GM21360 (cell line): ENCODE data around the gene ATE1.
"Not testable (repeated sequence)": the region's sequence is repeated elsewhere in the genome, so short reads cannot be mapped to it uniquely, and the experiment has no call there.

Source experiments
- ATAC-seq: cut with Tn5 transposase; IDR thresholded peaks from one replicate; pipeline ENCODE4 v1.9.1; 2021; ENCODE audit warnings: mild to moderate bottlenecking, moderate library complexity; ENCODE audit not compliant: unreplicated experiment

The ATE1 gene

DNA sequence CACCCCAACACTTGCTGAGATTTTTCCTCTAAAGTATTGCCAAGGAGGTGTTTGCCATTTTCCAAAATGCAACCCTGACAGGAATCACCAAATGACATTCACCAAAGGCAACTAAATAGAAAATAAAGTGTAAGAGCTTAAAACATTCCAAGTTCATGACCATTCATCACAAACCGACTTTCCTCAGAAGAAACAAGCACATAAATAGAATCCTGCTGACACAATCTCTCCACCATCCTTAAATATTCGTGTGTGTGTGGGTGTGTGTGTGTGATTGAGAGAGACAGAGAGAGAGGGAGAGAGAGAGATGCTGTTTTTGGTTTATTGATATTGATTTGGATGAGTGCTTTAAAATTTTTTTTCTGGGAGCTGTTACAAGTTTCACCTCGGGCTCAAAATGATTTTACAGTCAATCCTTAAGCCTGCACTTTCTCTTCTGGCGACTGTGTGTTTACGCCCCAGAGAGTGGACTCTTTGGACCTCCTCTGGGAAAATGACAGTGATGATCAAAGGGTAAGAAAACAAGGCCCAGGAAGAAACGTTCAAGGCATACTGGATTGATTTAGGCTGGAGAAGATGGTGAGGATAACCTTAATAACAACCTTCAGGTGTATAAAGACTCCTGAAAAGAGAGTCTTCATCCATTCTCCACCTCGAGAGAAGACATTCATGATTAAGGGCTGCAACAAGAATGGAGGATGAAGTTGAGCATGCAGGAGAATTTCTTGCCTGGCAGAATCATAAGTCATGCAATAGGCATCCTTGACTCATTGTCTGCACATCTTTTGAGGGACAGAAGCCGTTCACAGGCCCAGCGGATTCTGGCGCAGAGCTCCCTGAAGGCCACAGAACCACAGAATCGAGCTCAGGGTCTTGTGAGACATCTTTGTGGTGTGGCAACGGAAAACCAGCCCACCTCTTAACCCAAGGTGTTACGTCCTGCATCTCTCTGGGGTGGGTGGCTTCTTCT is 225.2 kb downstream of the ATE1 start:
- ATAC-seq = no peak

DNA sequence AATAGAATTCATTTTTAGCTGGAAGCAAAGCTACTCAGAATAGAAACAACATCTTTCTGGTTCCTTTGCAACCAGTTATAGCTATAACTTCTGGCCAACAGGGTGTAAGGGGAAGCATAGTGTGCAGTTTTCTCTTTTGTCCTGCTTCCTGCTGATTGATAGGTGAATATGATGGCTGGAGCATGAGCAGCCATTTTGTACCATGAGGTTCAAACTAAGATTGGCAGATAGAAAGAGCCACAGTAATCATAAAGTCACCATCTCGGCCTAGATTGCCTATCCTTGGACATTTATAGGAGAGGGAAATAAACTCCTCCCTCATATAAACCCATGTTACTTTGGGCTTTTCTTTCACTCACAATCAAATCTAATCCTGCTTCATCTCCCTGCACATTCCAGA is 227.4 kb downstream of the ATE1 start:
- no peak for ATAC-seq

DNA sequence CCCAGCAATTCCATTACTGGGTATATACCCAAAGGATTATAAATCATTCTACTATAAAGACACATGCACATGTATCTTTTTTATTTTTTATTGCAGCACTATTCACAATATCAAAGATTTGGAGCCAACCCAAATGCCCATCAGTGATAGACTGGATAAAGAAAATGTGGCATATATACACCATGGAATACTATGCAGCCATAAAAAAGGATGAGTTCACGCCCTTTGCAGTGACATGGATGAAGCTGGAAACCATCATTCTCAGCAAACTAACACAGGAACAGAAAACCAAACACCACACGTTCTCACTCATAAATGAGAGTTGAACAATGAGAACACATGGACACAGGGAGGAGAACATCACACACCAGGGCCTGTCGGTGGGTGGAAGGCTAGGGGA is 228.1 kb downstream of the ATE1 start:
- not testable (repeated sequence) for ATAC-seq

DNA sequence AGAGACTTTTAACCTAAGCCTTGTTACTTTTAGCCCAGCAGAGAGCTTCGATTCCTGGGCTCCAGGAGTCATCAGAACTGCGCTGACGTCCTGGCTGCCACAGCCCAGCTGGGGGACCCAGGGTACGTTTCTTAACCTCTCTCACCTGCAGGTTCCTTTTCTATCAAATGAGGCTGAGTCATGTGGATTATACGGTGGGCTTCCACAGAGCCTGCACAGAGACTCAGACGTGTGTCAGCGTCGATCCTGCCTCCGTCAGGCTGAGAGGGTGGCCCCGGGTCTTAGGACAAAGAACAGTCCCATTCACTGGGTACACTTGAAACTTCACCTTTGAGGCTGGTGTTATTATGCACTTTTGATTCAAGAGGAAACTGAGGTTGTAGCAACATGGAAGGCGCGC is 228.9 kb downstream of the ATE1 start:
- no peak for ATAC-seq

DNA sequence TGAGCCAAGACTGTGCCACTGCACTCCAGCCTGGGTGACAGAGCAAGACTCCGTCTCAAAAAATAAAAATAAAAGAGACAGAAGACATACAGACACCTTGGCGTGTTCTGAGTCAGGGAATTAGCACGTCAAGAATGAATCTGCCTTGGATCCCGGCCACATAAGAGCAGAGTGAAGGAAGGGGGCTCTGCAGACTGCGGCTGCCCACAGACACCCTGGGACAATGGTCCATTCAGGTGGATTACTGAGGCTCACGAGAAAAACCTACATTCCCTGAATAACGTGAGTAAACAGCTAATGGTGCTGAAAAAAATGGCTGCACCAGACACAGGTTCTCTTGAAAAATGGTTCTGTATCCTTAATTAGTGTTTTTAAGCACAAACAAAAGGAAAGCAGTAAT is 229.5 kb downstream of the ATE1 start:
- no peak for ATAC-seq

DNA sequence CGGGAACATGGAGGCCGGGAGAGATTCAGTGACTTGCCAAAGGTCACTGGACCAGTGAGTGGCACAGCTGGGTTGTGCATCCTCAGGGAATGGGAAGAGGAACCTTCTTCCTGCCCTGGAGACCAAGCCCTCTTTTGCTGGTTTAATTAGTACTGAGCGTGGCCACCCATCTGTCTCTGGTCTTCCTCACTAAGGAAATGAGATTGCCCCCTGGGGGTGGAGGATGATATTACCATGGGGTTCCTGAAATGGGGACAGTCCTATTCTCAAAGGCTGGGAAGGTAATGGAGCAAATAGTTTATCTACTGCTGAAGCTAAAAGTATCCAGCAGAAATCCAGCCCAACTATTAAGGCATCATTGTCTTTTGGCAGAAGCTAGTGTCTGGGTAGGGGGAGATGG is 231.0 kb downstream of the ATE1 start:
- ATAC-seq = no peak

DNA sequence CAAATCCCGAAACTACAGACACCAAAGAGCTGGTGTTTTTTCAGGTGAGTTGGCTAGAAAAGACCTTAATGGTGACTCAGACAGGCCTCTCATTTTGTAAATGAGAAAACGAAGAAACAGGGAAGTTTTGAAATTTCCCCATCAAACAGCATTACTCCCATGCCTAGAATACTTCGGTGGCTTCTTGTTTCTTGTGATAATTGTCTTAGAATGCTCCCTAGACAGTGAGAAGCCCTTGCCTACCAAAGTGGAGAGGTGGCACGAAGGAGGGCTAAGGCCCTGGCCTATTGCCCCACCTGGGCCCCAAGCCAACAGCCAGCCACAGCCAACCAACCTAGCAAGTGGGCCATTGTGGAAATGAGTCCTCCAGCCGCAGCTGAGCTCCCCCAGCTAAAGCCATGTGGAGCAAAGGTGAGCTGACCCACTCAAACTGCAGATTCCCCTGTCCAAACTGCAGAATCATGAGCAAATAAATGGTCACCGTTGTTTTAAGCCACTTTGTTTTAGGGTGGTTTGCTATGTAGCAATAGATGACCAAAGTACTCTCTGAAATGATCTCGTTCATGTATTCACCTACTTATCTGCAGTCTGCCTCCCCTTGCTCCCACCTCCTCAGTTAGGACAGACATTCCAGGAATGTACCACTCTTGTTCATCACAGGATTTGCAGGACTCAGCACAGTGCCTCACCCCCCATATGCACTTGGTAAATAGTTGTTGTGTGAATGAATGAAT is 231.9 kb downstream of the ATE1 start:
- no peak for ATAC-seq

DNA sequence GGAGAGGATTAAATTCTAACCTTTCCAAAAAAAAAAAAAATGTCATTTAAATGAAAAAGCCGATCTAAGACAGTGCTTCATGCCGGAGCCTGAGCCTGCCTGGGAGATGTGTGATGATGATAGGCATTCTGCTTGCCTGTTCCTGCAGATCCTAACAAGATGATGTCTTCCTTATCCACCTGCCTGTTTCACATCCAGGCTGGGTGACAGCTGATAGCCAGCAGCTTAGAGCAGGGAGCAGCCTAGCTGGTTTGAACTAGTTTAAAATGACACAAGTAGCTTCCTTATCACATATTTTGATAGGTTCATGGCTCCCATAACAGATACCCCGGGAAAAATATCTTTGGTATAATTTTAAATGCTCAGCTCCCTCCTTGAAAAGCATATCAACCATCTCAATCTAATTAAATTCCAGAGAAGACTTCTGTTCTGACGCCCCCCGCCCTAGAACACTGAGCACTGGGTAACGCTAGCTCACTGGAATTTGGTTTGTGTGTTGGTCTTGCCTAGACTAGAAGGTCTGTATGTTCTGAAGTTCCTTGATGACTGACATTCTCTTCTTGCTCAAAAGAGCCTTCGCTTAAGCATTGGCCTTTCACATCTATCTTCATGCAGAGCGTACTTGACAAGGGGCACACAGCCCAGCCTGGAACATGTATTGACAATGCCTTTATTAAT is 232.7 kb downstream of the ATE1 start:
- no peak for ATAC-seq

DNA sequence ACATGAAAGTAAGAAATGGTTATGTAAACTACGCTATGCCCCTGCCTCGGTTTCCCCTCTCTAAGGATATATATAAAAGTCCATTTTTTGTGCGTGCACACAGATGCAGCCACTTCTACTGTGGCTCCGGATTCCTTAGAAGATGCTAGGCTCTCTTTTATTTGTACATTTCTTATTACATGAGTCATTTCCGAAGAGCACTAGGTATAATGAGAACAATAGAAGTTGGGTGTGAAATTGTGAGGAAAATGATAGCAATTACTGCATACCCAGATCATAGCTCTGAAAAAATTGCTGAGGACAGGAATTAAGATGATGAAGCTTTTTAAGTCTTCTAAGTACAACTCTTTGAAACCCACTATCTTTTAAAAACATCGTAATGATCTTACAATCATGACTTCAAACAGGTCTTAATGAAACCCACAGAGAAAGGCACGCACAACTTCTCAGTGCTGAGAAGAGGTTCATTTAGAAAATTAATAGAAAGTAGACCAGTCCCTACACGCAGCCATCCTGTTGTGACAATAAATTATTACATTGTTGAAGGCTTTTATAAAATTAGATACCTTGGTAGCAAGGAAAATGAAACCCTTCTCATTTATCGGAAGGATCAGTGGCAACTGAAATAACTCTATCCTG is 233.4 kb downstream of the ATE1 start:
- no peak for ATAC-seq

DNA sequence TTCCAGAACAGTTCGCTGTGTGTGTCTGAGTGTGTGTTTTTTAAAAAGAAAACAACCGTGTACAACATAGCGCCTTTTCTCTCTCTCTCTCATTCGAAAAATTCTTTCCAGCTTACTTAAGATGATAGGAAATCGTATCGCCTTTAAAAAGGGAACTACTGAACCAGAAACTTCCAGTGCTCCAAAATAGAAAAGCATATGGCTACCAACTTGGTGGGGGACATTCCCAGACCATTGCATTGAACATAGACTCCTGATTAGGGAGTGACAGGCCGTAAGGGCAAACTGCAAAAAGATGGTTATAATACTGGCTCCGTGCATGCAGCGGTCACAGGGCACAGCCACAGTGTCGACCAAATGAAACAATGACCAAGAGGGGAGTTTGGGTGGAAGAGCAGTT is 235.2 kb downstream of the ATE1 start:
- no peak for ATAC-seq

DNA sequence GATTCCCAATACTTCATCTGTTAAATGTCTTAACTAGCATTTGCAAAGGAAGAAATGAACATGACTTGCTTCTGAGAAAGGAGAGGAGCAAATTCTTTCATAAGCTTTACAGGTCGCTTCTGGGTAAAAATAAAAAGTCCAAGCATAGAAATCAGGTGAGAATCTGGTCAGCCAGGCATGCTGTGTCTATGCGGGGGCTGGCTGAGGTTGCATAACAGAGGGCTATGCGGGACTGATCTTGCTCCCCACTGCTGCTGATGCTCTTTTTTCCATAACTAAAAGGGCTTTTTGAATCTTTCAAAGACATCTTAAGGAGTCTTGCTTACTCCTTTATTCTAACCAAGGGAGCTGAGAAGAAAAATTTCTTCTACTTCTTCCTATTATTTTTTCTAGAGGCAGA is 236.9 kb downstream of the ATE1 start:
- no peak for ATAC-seq
